ENCODE results near the gene ACOX2. TPM values are rescaled to one million over a fixed set of nuclear protein-coding genes. Genes with fewer than 3 reads are reported as not detected.

ACOX2 gene
- total and polyA plus RNA-seq, 4 donors, result 5.3 to 24.4 (median 11.6) TPM

- peaks cover 0 to 10% (median 0%) of the 10 kb centered on the region in 5 donors for H3K4me1 ChIP-seq (ENCODE audit: control insufficient read depth in 5 of 5, insufficient read depth in 5 of 5, low read length in 5 of 5)
- no peak for TF ChIP-seq CTCF (IDR thresholded peaks at IDR 0.05; ENCODE audit: control extremely low read depth, extremely low read depth)
- H3K9me3 ChIP-seq (ENCODE audit: control insufficient read depth in 4 of 4, insufficient read depth in 3 of 4, low read length in 3 of 4), result no peaks in the 10 kb centered on the region
- H3K4me3 ChIP-seq, result no peak overlapping the region
- H3K27me3 ChIP-seq (ENCODE audit: control insufficient read depth in 3 of 3, insufficient read depth in 3 of 3, low read length in 2 of 3), result no peaks in the 10 kb centered on the region
- no peak for DNase-seq
- peaks cover 0 to 21% (median 18%) of the 10 kb centered on the region in 4 donors for H3K36me3 ChIP-seq (ENCODE audit: control insufficient read depth in 4 of 4, insufficient read depth in 4 of 4, low read length in 4 of 4)
- WGBS, 2 donors, result 85 to 87% methylated on average over 5 of the region's 5 CpGs
- H3K9ac ChIP-seq (ENCODE audit: insufficient read depth in 1 of 2, low read length in 2 of 2), result no peak overlapping the region
- ATAC-seq (ENCODE audit: insufficient read depth, low FRiP score), result no peak
- no peak overlapping the region for H3K27ac ChIP-seq (ENCODE audit: low read depth in 1 of 2, low read length in 1 of 2)
Measured at GRCh38 chr3:58522759-58523425, 14.1 kb downstream of the ACOX2 start.

- Histone ChIP-seq H3K36me3 (ENCODE audit: control insufficient read depth in 4 of 4, insufficient read depth in 4 of 4, low read length in 4 of 4) (peaks cover 0 to 23% (median 17%) of the 10 kb centered on the region in 4 donors), H3K9me3 (ENCODE audit: control insufficient read depth in 4 of 4, insufficient read depth in 3 of 4, low read length in 3 of 4) (no peaks in the 10 kb centered on the region), H3K4me1 (ENCODE audit: control insufficient read depth in 5 of 5, insufficient read depth in 5 of 5, low read length in 5 of 5) (peaks cover 0 to 10% (median 0%) of the 10 kb centered on the region in 5 donors), H3K27me3 (ENCODE audit: control insufficient read depth in 3 of 3, insufficient read depth in 3 of 3, low read length in 2 of 3) (no peaks in the 10 kb centered on the region), H3K4me3 (no peak overlapping the region), H3K9ac (ENCODE audit: insufficient read depth in 1 of 2, low read length in 2 of 2) (no peak overlapping the region), H3K27ac (ENCODE audit: low read depth in 1 of 2, low read length in 1 of 2) (peak overlapping the region in 1 of 2 donors; percentile 38)
- 64 to 83% methylated on average over 10 of the region's 10 CpGs for WGBS, 2 donors
- TF ChIP-seq CTCF (IDR thresholded peaks at IDR 0.05; ENCODE audit: control extremely low read depth, extremely low read depth), result no peak
- ATAC-seq (ENCODE audit: insufficient read depth, low FRiP score) (no peak), DNase-seq (no peak)
Measured at GRCh38 chr3:58521917-58522631, 14.9 kb downstream of the ACOX2 start.

GRCh38 chr3:58521336-58521670, 15.7 kb downstream of the ACOX2 start:
- ATAC-seq (ENCODE audit: insufficient read depth, low FRiP score) (no peak), DNase-seq (no peak)
- H3K27ac ChIP-seq (ENCODE audit: low read depth in 1 of 2, low read length in 1 of 2), result no peak overlapping the region
- H3K36me3 ChIP-seq (ENCODE audit: control insufficient read depth in 4 of 4, insufficient read depth in 4 of 4, low read length in 4 of 4), result peaks cover 0 to 25% (median 18%) of the 10 kb centered on the region in 4 donors
- H3K4me1 ChIP-seq (ENCODE audit: control insufficient read depth in 5 of 5, insufficient read depth in 5 of 5, low read length in 5 of 5), result peaks cover 0 to 10% (median 0%) of the 10 kb centered on the region in 5 donors
- TF ChIP-seq CTCF (IDR thresholded peaks at IDR 0.05; ENCODE audit: control extremely low read depth, extremely low read depth), result no peak
- H3K27me3 ChIP-seq (ENCODE audit: control insufficient read depth in 3 of 3, insufficient read depth in 3 of 3, low read length in 2 of 3), result no peaks in the 10 kb centered on the region
- H3K4me3 ChIP-seq, result no peak overlapping the region
- 93 to 94% methylated on average over 3 of the region's 3 CpGs for WGBS, 2 donors
- no peak overlapping the region for H3K9ac ChIP-seq (ENCODE audit: insufficient read depth in 1 of 2, low read length in 2 of 2)
- no peaks in the 10 kb centered on the region for H3K9me3 ChIP-seq (ENCODE audit: control insufficient read depth in 4 of 4, insufficient read depth in 3 of 4, low read length in 3 of 4)
